GM19372 (cell line): ENCODE results near the gene SHQ1.
"Not testable (repeated sequence)": the region's sequence is repeated elsewhere in the genome, so short reads cannot be mapped to it uniquely, and the experiment has no call there.

Experiments
- ATAC-seq: cut with Tn5 transposase; IDR thresholded peaks from one replicate; pipeline ENCODE4 v1.9.1; 2021; ENCODE audit warnings: mild to moderate bottlenecking, low read depth, moderate library complexity; ENCODE audit not compliant: unreplicated experiment

Gene SHQ1

GRCh38 chr3:72754582-72754981 lies 93.7 kb downstream of the SHQ1 start:
- no peak for ATAC-seq

DNA sequence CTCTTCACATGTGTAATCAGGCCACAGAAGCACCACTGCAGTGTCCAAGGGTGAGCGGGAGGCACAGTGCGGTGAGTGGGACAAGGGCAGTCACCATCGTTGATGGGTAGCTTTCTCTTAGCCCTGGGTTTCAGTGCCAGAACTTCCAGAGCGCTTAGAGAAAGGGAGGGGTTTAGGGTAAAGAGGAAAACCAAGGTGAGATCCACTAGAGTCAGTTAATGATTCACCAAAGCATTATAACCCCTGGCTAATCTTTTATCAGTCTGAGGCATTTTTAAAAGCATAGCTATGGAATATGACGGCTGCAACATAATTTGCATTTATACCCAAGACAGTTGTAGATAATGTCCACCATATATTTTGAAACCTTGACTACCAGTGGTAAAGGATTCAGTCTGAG lies 94.8 kb downstream of the SHQ1 start:
- no peak for ATAC-seq

DNA sequence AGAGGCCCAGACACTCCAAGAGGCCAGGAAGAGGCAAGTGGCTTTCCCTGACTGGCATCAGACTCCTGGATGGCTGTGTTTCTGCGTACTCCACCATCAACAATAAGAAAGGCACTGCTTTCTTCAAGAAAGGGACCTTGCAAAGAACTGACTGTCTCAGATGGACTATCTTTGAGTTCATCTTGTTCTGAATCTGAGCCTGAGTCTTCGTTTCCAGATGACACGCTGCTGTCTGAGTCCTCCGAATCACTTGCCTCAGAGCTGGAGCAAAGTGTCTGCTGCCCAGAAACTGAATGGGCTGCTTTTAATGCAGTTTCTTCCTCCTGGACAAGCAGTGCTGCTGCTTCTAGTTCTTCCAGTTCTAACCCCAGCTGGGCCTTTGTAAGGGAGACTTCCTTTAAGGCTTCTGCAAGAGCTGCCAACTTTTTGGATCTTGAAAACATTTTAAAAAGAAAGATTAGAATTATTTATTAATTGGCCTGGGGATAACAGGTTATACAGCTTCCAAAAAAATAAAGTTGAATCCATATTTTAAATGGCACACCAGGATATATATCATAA lies 97.8 kb downstream of the SHQ1 start:
- ATAC-seq = no peak

GRCh38 chr3:72748659-72749058 lies 99.6 kb downstream of the SHQ1 start:
- no peak for ATAC-seq

DNA sequence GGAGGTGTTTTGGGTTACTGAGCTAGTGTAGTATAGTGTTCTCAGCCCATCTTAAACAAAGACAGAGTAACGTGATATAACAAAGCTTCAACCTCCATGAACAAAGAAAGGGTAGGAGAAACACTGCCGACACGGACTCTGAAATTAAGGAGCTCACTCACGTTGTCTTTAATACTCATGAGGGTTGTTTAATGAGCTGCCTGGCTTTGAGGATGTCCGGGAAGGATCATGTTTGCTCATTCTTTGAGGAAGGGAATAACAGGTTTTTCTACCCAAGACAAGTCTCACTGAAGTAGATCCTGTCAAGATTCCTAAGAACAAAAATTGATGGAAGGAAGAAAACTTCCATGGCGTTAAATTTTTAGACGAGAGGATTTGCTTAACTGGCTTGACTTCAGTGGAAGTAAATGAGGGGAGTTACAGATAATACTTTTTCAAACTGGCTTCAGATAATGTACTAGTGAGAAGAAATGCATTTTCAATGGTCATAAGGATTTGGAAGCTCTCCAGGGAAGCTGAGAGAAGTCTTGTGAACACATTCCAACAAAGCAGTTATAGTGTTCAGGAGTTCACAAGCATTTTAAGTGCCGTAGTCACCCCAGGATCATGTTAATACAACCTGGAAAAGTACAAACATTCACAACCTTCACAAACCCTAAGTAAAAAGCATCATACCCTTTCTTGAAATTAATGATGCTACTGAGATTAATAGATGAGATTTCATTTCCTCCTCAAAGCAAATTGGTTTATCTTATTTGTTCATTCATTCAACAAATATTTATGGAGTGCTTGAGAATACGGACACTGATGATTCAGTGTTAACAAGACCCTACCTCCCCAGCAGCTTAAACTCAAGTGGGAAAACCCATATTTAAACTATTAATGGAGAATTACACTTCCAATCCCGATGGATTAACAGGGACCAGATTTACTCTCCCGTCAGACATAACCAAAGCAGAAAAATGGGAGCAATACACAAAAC lies 101.5 kb downstream of the SHQ1 start:
- ATAC-seq = no peak

GRCh38 chr3:72745146-72745999 lies 102.9 kb downstream of the SHQ1 start:
- no peak for ATAC-seq

GRCh38 chr3:72744330-72744729 lies 103.9 kb downstream of the SHQ1 start:
- no peak for ATAC-seq

DNA sequence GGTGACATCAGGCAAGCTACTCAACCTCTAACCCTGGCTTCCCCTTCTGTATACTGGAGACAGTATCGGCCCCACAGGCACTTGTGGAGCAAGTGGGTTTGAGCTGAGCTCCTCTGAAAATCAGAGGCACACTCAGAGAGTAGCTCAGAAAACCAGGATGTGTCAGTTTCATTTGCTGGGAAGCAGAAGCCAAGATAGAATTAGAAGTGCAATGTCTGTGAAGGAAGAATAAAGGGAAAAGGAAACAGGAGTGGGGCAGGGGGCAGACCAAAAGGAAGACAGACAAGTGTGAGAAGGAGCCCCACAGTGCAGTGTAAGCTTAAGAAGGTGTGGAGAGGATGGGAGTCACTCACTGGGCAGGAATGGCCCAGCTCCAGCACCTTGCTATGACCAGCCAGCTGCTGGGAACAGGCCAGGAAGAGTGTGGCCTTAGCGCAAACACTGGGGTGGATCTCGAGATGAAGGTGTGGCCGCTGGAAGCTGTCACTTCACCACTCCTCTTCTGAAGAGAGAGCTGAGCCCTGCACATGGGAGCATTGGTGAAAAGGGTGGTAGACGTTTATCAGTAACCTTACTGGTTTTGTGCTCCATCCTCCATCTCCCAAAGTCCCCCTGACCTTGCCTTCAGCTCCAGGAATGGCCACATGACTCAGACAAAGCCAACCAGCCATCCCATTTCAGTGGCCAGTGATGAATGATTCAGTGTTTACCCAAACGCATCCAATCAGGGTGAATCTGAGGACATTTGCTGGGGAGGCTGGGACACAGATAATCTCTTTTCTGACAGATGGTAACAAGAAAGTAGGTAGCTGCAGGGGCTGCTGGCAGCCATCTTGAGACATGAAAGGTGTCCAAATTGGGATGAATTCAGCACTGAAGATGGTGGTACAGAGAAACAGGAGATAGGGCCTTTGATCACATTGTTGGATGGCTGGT lies 108.4 kb downstream of the SHQ1 start:
- ATAC-seq = no peak

- ATAC-seq = no peak
These were observed 109.3 kb downstream of the SHQ1 start for GRCh38 chr3:72738752-72739530.

DNA sequence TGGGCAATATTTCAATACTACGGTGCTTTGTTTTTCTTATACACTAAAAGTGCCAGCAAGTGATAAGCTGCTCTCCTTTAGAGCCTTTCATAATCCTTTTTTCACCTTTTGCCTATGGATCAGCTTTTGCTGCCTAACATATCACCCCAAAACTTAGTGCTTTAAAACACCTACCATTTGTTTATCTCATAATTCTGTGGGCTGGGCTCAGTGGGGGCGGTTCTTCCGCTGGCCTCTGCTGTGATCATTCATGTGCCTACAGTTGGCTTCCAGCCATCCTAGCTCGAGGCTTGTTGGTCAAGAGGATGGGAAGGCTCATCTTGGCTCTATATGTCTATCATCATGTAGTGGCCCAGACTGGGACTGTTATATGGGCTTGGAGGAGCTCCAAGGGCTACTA lies 113.2 kb downstream of the SHQ1 start:
- ATAC-seq = not testable (repeated sequence)

DNA sequence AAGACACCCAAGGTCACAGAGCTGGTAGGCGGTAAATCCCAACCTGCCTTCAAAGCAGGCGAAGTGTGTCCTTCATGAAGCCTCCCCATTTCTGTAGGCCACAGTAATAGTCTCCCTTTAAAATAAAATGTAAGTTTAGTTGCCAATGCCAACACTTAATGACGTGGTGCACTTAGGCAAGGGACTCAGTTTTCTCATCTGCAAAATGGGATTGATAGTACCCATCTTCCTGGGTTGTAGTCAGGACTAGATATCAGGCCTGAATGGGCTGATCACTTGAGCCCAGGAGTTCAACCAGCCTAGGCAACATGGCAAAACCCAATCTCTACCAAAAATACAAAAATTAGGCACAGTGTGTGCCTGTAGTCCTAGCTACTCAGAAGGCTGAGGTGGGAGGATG lies 114.6 kb downstream of the SHQ1 start:
- no peak for ATAC-seq

- not testable (repeated sequence) for ATAC-seq
These were observed 115.4 kb downstream of the SHQ1 start for GRCh38 chr3:72732666-72733345.

GRCh38 chr3:72728958-72729467 lies 119.2 kb downstream of the SHQ1 start:
- ATAC-seq = no peak

DNA sequence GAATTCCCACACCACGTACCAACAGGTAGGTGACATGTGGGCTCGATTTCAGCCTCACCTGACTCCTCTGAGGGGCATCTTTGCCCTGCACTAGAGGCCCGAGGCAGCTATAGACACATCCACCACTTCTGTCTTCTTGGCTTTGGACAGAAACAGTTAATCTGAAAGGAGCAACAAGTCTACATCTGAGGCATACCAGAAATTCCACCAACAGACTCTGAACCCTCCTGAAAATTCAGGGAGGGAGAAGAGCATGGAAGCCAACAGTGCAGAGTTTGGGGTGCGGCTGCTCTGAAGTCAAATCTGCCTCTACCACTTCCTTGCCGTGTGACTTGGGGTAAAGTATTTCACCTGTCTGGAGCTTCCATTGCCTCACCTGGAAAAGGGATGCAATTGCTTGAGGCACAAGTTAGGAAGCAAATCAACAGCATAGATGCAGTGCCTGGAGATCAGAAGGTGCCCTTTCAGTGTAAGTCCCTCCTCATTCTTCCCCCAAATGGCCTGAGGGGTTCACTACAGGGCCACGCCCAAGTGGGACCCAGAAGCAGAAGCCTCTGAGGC lies 119.8 kb downstream of the SHQ1 start:
- ATAC-seq = no peak

DNA sequence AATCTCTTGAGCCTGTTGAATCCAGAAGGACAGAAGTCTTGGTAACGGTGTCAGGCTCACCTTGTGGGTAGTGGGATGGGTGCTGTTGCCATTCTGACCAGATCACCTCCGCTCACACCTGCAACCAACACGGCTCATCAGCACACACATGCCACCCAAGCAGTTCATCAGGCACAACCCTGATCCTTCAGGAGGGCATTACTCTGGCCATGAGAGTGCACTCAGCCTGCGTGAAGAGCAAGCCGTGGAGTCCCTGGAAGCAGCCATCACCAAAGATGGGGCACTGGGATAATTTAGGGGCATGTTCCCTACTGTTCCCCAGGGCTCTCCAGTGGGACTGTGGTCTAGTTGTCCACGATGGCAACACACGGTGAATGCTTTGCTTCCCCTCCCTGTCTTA lies 120.5 kb downstream of the SHQ1 start:
- no peak for ATAC-seq

- no peak for ATAC-seq
These were observed 121.1 kb downstream of the SHQ1 start for GRCh38 chr3:72727172-72727571.

DNA sequence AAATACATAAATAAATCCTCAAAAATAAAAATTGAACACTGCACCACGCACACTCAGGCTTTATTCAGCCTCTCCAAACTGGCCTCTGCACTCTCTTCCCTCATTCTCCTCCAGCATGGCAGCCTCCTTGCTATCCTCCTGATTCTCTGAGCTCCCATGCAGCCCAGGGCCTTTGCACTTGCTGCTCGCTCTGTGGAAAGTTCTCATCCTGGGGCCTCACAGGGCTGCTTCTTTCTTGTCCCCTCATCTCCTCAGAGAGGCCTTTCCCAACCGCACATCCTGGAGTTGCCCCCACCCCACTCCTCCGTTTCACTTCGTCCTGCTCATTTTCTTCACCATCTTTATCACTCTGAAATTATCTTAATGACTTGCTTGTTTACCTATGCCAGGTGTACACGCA lies 123.0 kb downstream of the SHQ1 start:
- ATAC-seq = no peak

DNA sequence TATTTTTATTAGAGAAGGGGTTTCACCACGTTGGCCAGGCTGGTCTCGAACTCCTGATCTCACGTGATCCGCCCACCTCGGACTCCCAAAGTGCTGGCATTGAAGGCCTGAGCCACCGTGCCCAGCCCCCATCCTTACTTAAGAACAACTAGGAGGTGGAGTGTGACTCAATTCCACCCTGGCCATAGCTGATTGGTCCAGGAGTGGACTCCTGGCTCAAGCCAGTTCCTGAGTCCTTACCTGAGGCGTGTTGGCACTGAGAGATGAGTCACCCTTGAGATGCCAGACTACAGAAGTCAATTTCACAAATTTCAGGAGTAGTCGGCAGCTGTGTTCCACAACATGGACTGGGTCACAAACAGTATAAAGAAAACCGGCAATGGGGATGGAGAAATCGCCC lies 124.2 kb downstream of the SHQ1 start:
- no peak for ATAC-seq
